ENCODE data around the gene STAT1.

DNA sequence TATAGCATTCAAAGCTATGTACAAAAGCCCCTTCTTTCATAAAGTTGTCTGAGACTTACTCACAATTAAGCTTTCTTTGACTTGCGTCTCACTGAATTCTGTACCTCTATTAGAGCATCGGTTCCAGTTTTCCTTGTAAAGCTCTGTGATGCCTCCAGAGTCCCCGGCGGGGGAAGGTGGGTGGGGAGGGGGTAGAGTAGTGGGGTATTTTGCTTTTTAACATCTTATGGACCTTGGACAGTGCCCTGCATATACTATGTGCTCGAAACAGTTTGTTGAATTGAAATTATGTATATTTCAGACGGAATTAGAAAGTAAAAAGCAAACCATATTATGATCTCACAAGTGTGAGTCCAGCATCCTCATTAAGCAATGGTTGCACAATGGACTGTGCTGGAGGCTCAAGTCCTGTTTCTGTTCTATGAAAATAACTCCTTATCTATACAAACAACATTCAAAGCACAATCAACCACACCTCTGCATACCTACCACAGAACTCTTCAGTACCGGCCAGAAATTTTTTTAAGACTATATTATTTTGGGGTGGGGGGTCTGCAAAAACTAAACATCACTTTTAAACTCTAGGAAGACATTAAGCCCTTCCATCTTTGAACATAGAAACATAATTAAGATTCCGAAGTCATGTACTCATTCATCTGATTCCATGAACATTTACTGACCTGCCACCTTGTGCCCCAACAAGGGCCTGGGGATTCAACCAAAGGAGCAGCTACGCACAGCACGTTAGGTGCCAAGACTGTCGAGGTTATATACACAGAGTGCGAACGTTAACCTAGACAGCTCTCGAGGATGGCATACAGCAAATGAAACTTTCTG lies 908 bp downstream of the STAT1 start:
- TF ChIP-seq, protein P1, sequence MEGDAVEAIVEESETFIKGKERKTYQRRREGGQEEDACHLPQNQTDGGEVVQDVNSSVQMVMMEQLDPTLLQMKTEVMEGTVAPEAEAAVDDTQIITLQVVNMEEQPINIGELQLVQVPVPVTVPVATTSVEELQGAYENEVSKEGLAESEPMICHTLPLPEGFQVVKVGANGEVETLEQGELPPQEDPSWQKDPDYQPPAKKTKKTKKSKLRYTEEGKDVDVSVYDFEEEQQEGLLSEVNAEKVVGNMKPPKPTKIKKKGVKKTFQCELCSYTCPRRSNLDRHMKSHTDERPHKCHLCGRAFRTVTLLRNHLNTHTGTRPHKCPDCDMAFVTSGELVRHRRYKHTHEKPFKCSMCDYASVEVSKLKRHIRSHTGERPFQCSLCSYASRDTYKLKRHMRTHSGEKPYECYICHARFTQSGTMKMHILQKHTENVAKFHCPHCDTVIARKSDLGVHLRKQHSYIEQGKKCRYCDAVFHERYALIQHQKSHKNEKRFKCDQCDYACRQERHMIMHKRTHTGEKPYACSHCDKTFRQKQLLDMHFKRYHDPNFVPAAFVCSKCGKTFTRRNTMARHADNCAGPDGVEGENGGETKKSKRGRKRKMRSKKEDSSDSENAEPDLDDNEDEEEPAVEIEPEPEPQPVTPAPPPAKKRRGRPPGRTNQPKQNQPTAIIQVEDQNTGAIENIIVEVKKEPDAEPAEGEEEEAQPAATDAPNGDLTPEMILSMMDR (IDR thresholded peaks at IDR 0.05): no peak
- TF ChIP-seq POLR2A (IDR thresholded peaks at IDR 0.05): no peak
